NCI-H146 treated with DMSO at 0.1 percent for 48 hours (cell line): ENCODE results near the gene ABHD16A.
A peak's percentile ranks its signal among the peaks of the same experiment; 100 is the strongest.

Experiments used
- DNase-seq: peaks from one replicate; lab custom pipeline; 2025; ENCODE audit not compliant: unreplicated experiment; lab: John Stamatoyannopoulos, UW

The ABHD16A gene

DNA sequence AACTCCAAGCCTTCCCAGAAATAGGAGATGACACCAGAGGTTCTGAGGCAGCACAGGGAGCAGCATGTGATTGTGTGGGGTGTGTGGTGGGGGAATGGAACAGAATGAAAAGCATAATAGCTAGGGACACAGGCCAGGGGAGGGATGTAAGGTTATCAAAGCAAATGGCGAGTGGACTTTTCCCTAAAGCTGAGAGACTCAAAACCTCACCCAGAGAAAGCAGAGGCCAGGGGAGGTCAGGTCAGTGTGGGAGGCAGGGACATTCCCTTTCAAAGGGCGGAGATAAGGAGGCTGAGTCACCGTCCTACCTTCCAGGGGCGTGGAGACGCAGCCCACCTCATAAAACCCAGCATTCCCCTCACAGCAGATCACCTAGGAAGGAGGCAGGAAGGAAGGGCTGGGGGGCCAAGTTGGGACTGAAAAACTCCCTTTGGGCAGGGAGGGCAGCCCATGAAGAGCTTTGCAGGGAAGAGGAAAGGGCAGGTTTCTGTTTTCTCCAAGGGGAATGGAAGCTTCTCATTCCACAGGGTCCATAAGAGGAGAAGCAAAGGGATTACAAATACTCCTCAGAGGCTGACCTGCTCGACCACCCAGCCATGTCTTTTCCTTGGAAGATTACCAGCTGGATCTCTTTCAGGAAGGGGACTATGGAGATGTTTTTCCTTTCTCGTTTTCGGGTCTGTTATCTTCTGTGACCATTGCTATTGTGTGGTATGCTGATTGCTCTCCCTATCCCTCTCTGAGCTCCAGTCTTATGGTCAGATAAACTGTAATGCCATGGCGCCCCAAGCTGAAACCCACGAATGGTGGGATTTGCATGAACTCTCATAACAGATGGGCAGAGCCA is 12.7 kb downstream of the ABHD16A start:
- no peak for DNase-seq

DNA sequence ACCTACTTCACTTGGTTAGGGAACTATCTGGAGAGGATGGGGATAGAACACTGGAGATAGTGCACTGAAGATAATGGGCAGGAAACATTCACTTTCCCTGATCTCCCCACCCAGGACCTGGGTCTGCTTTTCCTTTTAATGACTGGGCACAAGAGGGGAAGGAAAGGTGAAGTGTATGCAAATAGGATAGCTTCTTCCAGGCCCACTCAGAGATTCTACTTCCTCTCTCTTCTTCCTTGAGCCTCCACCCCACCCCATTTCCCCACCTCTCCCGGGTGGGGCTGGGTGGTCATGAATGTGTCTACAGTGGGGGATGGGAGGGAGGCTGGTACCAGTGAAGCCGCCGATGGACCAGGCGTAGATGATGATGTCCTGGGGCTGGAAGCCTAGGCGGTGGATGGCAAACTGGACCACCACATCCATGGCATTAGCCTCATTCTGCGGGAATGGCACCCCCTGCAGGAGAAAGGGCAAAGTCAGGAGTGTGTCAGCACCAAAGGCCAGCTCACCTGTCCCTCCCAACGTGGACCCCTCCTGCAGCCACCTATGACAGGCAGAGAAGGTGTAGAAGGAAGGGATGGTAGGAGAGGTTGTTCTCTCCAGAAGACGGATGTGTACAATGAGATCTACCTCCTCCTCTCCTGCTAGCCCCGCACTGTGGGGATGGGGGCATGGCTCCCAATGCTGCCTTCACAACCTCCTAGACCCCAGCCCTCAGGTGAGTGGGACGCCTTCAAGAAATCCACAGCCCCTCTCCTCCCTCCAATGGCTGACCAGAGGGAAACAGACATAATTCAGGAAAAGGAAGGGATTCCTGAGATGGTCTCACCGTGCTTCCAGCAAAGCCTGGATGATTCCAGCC is 13.6 kb downstream of the ABHD16A start:
- no peak for DNase-seq

DNA sequence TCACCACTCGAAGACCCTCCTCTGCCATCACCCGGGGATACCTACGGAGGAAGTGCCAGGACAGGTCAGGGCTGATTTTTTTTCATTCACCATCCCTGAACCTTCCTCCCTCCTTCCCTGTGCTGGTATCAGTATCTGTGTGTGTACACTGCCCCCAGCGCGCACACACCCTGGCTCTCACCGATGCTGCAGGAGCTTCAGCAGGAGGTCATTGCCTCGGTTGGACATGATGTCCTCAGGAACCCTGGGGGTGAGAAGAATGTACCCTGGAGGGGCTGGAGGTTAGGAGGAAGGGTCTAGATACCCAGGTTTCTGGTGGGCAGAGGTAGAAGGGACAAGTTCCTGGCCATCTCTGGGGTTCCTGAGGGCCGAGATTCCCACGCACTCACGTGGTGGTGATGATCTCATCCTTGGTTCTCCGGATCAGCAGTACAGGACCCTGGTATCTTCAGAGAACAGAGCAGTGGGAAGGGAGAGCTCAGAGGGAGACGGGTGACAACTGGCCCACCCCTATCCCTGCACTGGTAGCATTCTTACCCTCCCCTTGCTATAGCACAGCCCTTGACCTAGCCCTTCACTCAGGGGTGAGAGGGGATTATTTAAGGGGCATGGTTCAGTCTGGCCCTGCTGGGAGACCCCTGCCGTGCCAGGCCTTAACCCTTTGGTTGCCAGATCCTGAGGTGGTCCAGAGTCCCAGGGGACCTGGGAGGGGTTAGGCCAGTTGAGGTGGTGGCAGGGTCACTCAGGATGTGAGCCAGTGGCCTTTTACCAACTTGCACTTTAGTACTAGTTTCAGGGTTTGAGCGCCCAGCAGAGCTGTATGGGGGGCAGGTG is 15.0 kb downstream of the ABHD16A start:
- no peak for DNase-seq

DNA sequence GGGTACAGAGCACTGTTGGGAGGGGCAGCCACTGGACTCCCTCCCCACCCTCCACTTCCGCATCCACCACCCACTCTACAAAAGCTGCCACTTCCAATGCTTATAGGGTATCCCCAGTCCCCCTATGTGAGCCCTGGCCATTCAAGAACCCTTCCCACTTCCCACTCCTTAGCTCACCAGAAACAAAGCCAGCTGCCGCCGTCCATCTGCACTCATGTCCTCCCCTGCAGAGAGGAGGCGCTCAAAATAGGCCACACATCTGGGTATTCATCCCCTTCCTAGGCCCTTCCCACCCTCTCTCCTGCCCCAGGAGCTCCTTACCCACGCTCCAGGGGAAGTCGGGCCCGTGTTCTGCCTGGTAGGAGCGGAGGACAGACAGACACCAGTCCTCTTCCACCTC is 15.8 kb downstream of the ABHD16A start:
- DNase-seq: no peak

DNA sequence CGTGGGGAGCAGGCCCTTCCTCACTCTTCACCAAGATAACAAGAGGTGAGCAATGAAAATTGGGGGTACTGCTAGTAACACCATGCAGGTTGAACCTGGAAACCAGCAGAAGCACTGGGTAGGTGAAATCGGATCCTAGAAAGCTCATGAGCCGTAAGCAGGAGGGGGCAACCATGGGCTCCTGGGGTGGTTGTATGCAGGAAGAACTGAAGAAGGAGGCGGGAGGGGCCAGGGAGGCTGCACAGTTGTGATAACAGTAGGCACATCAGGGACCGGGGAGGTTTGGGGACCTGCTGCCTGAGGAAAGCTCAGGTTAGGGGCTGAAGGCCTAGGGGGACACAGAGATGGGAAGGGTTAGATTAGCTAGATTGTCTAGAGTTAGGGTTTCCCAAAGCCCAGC is 16.6 kb downstream of the ABHD16A start:
- no peak for DNase-seq

DNA sequence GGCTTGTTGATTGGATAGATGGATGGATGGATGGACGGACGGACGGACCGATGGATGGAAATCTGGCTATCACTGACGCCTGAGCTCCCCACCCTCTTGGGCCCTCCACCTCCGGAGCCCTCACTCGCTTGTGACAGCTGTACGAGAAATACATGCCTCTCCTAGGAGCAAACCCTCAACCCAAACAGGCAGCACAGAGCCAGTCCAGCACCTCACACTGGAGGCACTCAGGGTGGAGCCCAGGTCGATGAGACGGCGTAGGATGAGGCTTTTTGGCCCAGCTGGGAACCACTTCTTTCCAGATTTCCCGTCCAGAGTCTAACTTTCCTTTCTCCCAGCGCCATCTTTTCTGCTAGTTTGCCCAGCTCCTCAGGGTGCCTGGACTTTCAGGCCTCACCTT is 19.5 kb downstream of the ABHD16A start:
- DNase-seq: no peak

DNA sequence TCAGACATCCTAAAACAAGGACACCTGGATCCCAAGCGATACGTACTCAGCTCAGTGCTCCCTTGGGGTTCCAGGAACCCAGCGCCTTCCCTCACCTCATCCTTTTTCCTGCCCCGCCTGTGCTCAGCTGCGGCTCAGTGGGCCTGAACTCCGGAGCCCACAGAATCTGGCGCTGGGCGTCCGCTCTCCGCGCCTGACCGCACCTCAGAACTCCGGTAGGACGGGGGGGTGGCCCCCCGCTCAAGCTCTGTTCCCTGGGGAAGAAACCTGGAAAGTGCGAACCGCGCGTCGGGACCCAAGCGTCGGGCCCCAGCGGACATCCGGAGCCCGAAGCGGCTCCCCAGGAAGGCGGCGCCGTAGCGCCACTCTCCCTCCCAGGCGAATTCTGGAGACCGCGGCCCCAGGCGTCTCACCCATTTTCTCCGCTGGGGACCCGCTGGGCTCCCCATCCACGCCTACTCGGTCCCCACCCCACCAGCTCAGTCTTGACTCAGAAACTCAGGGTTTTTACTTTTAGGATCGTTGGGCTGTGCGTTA is 21.9 kb downstream of the ABHD16A start:
- DNase-seq: no peak

DNA sequence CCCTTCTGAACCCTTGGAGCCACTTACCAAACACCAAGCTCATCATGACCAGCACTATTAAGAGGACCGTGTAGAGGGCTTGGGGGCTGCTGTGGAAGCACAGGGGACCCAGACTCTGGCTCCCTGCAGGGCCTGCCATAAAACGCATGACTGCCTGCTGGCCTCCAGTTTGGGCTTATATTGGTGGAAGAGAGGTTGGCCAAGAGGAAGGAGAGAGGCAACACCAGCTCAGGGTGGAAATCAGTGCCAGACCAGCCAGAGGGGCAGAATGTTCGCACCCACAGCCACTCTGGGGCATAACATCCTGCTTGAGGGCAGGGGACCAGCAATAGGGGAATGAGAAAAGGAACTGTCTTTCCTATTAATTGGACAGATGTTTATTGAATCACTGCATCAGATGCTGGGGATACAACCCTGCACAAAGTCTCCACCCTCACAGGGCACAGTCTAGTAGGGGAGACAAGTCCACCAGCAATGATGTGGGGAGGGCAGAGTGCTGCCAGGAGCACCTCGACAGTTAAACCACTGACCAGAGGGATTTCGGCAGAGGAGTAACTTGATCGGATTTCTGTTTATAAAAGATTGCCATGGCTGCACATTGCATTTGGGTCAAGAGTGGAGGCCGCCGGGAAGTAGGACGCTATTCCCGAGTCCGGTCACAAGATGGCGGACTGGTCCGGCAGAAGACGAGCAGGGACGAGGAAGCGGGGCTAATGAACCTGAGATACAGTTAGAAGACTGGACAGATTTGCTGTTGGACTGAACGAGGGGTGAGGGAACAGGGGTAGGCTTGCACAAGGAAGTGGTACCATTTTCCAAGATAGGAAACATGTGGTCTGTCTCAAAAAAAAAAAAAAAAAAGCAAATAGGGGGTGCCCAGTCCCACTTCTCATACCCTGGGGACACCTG is 22.6 kb downstream of the ABHD16A start, which contains the start of gene LY6G5C:
Gene LY6G5C, minus strand, starts transcription at position 842 of the 909 bp plus-strand sequence. Its CDS starts 694 bp downstream, at position 148.
- peak; percentile 81 for DNase-seq

DNA sequence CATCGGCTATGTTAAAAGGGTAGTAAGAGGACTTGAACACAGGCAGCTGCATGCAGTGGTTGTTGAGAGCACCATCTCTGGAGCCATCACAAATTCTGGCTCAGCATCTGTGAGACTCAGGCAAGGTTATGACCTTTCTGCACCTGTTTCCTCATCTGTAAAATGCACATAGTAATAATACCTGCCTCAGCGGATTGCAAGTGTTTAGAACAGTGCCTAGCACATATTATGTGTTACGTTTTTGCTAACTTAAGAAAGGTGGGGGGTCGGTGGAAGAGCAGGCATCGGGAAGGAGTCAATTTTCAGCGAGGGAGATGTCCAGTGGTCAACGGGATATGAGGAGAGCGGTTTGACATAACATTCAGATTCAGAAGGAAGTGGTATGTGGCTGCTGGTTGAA is 25.2 kb downstream of the ABHD16A start:
- DNase-seq: no peak

DNA sequence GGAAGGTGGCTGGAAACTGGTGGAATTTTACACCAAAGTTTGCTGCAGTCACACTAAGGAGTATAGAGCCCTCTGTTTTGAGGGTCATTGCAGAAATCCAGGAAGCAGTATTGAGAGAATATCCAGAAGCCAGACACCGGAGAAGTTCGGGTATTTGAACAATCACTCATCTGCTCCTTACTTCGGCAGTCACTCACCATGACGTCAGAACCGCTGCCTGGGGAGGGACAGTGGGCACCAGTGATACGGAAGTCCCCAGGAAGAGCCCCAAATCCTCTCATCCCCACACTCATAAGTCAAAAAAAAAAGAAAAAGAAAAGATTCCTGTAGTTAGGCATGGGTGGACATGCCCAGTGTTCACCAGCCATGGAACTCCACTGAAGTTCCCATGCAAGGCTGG is 26.2 kb downstream of the ABHD16A start:
- no peak for DNase-seq

DNA sequence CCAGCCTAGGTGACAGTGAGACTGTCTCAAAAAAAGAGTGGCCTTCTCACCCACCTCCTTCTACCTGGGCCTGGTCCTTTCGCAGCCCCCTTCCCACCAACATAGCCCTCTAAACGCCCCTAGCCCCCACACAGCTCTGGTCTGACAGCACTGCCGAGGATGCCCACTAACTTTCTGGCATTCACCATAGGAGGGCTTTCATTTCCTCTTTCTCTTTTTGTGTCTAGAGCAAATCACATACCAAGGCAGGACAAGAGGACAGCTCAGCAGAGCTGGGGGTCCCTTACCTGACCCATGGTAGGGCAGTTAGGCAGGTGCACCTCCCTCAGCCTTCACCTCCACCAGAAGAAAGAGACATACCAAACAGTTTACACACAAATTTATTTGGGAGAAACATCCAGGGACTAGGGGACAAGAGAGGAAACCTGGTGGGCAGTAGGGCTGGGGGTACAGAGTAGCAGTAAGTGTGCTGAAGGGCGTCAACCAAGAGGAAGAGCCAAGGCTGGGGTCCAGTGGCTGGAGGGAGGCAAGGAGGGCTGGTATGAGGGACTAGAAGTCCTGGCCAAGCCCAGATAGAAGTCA is 26.7 kb downstream of the ABHD16A start:
- DNase-seq: no peak

DNA sequence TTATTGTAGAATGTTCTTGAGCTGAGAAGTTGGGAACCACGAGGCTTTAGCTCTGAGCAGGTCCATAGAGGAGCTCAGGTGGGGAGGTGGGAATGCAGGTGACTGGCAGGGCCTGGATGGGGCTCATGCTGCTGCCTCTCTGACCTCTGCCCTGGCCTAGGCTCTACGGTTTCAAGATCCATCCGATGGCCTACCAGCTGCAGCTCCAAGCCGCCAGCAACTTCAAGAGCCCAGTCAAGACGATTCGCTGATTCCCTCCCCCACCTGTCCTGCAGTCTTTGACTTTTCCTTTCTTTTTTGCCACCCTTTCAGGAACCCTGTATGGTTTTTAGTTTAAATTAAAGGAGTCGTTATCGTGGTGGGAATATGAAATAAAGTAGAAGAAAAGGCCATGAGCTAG is 33.4 kb downstream of the ABHD16A start, which contains the start of gene LY6G5B:
Gene LY6G5B, plus strand, starts transcription at position 301 of the 400 bp plus-strand sequence. CDS start 975 bp downstream, outside the sequence.
- no peak for DNase-seq

DNA sequence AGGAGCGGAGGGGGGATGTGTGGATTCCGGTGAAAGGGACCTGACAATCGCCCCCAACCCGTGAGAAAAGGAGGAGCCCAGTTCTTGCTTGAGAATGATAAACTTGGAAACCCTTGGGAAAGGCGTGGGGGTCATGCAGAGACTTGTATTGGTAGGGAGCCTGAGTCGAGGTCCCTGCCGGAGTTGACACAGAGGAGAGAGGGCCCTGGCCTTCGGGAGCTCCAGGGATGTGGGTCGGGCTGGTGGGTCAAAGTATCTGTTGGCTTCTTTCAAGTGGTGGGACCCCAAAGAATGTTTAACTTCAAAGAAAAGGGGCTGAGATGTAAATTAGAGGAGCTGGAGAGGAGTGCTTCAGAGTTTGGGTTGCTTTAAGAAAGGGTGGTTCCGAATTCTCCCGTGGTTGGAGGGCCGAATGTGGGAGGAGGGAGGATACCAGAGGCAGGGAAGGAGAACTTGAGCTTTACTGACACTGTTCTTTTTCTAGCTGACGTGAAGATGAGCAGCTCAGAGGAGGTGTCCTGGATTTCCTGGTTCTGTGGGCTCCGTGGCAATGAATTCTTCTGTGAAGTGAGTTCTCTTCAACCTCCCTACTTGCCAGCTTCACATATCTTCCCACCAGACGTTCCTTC is 36.7 kb downstream of the ABHD16A start:
- DNase-seq: no peak

DNA sequence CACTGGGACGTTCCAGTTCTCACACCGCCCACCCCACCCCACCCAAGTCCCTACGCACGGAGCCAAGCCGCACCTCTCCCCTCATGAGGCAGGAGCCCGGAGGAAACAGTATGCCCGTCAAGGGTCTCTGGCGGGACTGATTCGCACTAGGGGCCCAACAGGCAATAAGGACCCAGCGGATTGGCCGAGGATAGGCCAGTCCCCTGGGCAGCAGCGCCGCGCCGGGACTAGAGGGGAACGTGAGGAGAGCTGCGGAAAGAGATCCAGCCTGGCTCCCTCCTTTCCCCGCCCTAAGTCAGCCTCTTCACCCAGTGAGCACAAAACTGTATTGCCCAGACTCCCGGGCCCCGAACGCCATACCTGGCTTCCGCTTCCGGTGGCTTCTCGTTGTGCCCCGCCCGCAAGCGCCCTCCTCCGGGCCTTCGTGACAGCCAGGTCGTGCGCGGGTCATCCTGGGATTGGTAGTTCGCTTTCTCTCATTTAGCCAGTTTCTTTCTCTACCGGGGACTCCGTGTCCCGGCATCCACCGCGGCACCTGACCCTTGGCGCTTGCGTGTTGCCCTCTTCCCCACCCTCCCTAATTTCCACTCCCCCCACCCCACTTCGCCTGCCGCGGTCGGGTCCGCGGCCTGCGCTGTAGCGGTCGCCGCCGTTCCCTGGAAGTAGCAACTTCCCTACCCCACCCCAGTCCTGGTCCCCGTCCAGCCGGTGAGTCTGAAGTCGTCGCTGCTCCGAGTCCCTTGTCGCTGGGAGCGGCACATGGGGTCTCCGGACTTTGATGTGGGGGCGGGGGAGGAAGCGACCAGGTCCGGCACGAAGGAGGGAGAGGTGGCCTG is 37.4 kb downstream of the ABHD16A start, which contains the start of gene CSNK2B:
Gene CSNK2B, plus strand, starts transcription at position 580 of the 836 bp plus-strand sequence. CDS start 752 bp downstream, outside the sequence.
- DNase-seq: peak; percentile 96

DNA sequence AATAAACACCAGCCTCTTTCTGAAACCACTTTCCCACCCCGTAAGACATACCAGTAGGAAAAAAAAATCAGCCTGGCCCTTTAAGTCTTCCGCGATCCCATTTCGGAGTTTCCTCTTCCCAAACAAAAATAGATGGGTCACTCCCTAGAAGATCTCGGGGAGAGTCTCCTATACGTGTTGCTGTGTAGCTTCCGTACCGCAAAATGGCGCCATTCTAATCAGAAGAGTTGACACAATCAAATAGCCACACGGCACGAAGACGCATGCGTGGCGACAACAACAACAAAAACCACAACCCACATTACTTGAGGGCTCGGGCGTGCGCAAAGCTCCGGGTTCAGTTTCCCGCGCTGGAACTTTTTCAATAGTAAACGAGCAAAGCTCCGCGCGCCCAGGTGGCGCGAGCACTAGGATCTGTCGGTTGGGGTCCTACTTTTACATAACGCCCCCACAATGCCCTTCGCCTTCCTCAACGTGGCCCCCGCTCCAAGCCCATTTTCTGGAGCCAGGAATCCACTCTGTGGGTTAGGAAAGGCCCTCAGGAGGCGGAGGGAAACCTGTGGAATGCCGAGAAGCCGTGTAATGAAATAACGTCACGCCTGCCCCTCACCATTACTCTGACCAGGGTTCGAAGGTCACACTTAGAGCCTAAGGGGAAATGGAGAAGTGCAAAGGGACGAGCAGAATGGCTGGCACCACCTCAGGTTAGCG is 38.2 kb downstream of the ABHD16A start, which contains the start of gene GPANK1:
Gene GPANK1, minus strand, starts transcription at position 208 of the 711 bp plus-strand sequence. CDS start 519 bp downstream, outside the sequence.
- peak; percentile 80 for DNase-seq

DNA sequence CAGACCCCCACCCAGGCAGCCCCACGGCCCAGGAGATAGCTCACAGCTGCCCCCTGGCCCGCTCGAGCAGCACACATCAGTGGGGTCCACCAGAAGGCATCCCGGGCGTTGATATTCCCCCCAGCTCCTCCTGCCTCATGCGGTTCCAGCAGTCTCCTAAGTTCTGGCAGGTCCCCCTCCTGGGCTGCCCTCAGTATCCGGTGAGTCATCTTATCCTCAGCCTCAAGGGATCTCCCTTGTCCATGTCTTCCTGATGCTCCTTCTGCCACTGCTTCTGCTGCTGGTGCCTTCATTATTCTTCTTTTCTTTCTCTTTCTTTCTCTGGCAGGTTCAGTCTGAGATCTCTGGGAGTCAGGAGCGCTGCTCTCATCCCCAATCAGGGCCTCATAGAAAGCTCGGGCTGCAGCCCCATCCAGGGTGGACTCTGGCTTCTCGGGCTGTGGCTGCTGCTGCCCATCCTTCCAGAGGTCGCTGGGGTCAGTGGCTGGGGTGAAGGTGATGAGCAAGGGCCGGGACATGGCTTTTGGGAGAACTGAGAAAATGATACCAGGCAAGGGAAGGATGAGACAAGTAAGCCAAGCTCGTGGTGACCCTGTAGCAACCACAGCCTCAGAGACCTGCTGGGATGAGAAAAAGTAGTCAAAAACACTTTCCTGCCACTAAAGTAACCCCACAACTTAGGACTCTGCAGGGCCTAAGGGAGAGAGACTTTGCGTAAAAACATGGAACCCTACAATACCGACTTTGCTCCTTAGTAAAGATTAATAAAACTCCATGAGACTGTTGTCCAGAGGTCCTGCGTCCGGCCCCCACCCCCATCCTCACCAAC is 38.9 kb downstream of the ABHD16A start:
- DNase-seq: no peak
